ENCODE results near the gene GLCE. TPM values are rescaled to one million over a fixed set of nuclear protein-coding genes. Genes with fewer than 3 reads are reported as not detected.

GLCE gene
- total and polyA plus RNA-seq, 9 of the 15 experiments (the other 6 are each of a cell fraction or from before 2014, with no cell fraction given) = 4.6 to 12.3 (median 10.6) TPM

- no peak for TF ChIP-seq SMARCE1 (IDR thresholded peaks at IDR 0.05)
- TF ChIP-seq RAD51 (IDR thresholded peaks at IDR 0.05; ENCODE audit: borderline replicate concordance, low read depth) = no peak
- no peak for TF ChIP-seq ZNF184 (CRISPR knock-in tag; IDR thresholded peaks at IDR 0.05)
- 0 out of 2 replicates have a peak, but pooled peaks have one; percentile 23 for TF ChIP-seq CREB1 (IDR thresholded peaks at IDR 0.05)
- peak; percentile 49; the same call in 1 of the 2 replicates for TF ChIP-seq CREB1 (CRISPR knock-in tag; IDR thresholded peaks at IDR 0.05)
- no peak for TF ChIP-seq ZNF212 (CRISPR knock-in tag; IDR thresholded peaks at IDR 0.05)
- no peak for TF ChIP-seq ZNF324 (CRISPR knock-in tag; IDR thresholded peaks at IDR 0.05)
- TF ChIP-seq TAF9B (IDR thresholded peaks at IDR 0.05; ENCODE audit: partially characterized antibody) = no peak
- no peak for TF ChIP-seq DPF2 (IDR thresholded peaks at IDR 0.05)
- no peak for TF ChIP-seq DLX4 (CRISPR knock-in tag; IDR thresholded peaks at IDR 0.05)
- no peak for TF ChIP-seq ZBTB5 (IDR thresholded peaks at IDR 0.05)
- TF ChIP-seq ZNF511 (CRISPR knock-in tag; IDR thresholded peaks at IDR 0.05) = 0 out of 2 replicates have a peak, but pooled peaks have one; percentile 50
- TF ChIP-seq HNRNPL (IDR thresholded peaks at IDR 0.05; ENCODE audit: low read depth, low read length) = no peak
- no peak for TF ChIP-seq HOMEZ (CRISPR knock-in tag; IDR thresholded peaks at IDR 0.05)
- no peak for TF ChIP-seq MBD1 (CRISPR knock-in tag; IDR thresholded peaks at IDR 0.05)
- TF ChIP-seq ZSCAN29 (IDR thresholded peaks at IDR 0.05) = no peak
- peak; percentile 24; the same call in 1 of the 2 replicates for TF ChIP-seq MAFF (IDR thresholded peaks at IDR 0.05; ENCODE audit: low read length)
- no peak for TF ChIP-seq ZNF23 (CRISPR knock-in tag; IDR thresholded peaks at IDR 0.05)
- no peak for TF ChIP-seq ZFPM2 (CRISPR knock-in tag; IDR thresholded peaks at IDR 0.05)
- TF ChIP-seq MAZ (CRISPR knock-in tag; conservative IDR thresholded peaks at IDR 0.05 in 1 of 2, IDR thresholded peaks at IDR 0.05 in 1 of 2) = peak in 1 of 2 experiments; percentile 80; a peak in 3 of 4 replicates
- no peak for TF ChIP-seq RBM15 (IDR thresholded peaks at IDR 0.05; ENCODE audit: insufficient read depth, low read length)
- no peak for TF ChIP-seq SREBF2 (CRISPR knock-in tag; IDR thresholded peaks at IDR 0.05)
- TF ChIP-seq MECOM (CRISPR knock-in tag; IDR thresholded peaks at IDR 0.05) = no peak
Observed at GRCh38 chr15:69160141-69160993, at the start of gene GLCE (continued).
